B cell (primary cell): ENCODE results near the gene COL19A1. TPM values are rescaled to one million over a fixed set of nuclear protein-coding genes. Genes with fewer than 3 reads are reported as not detected.

Source experiments
- ATAC-seq: fragments of 200-7000 bp; cut with Tn5 transposase; one replicate; pipeline ENCODE4 v1.10.0; 2021; ENCODE audit warnings: low read depth, mild to moderate bottlenecking, moderate number of reproducible peaks, moderate library complexity
- CTCF ChIA-PET: fragments of 350-600 bp; sonication (Branson Sonifier 250); formaldehyde crosslinking; loops from one replicate; lab custom pipeline; 2021; ENCODE audit warnings: antibody characterized with exemption, inconsistent platforms; lab: Charles Lee
- POLR2A ChIA-PET: fragments of 350-600 bp; sonication (Branson Sonifier 250); formaldehyde crosslinking; loops from one replicate; lab custom pipeline; 2021; ENCODE audit warnings: antibody characterized with exemption; lab: Charles Lee
- DNase-seq: peaks from one replicate; pipeline ENCODE4 v3.0.0; 2013
- H2AFZ ChIP-seq: 2 replicates; pipeline ENCODE4 v1.6.1; 2012; ENCODE audit warnings: mild to moderate bottlenecking, low read depth, low read length; ENCODE audit not compliant: insufficient read depth, poor library complexity, severe bottlenecking
- H3K27ac ChIP-seq, 2 donors: 1 replicate in 1 of 2; 2 replicates in 1 of 2; pipeline ENCODE4 v1.5.1; 2012 to 2013; ENCODE audit warnings: low read length in 2 of 2, mild to moderate bottlenecking in 2 of 2, moderate library complexity in 1 of 2
- H3K27me3 ChIP-seq, 4 experiments: fragments of 200-600 bp in 1 of 4; sonication (generic) in 1 of 4; replicated peaks in 1 of 4; 1 replicate in 2 of 4; 2 replicates in 2 of 4; pipeline versions ENCODE4 v1.6.1 to v1.7.0; 2013 to 2016; ENCODE audit warnings: low read length in 3 of 4, mild to moderate bottlenecking in 2 of 4, mixed read lengths in 1 of 4, moderate library complexity in 1 of 4; ENCODE audit not compliant: insufficient read depth in 4 of 4, control insufficient read depth in 3 of 4; ENCODE audit errors: control extremely low read depth in 1 of 4
- H3K36me3 ChIP-seq, 2 experiments: replicated peaks in 1 of 2; 1 replicate in 1 of 2; 2 replicates in 1 of 2; pipeline versions ENCODE4 v1.6.1 to v1.7.1; 2013; ENCODE audit warnings: low read length in 1 of 2; ENCODE audit not compliant: insufficient read depth in 2 of 2, control insufficient read depth in 1 of 2; ENCODE audit errors: control extremely low read depth in 1 of 2, extremely low read depth in 1 of 2
- H3K4me1 ChIP-seq, 2 donors: fragments of 200-600 bp in 1 of 2; sonication (generic) in 1 of 2; 1 replicate in 1 of 2; 2 replicates in 1 of 2; pipeline versions ENCODE4 v1.5.1 to v1.6.1; 2013 to 2017; ENCODE audit warnings: low read length in 2 of 2; ENCODE audit not compliant: control insufficient read depth in 2 of 2, insufficient read depth in 2 of 2
- H3K4me2 ChIP-seq: replicated peaks from 2 replicates; pipeline ENCODE3; 2012; ENCODE audit warnings: mild to moderate bottlenecking, low read depth, low read length; ENCODE audit not compliant: poor library complexity, severe bottlenecking
- H3K4me3 ChIP-seq, 5 experiments: fragments of 200-600 bp in 1 of 5; sonication (generic) in 1 of 5; 1 replicate in 3 of 5; 2 replicates in 2 of 5; pipeline versions ENCODE4 v1.5.1 to v1.7.0; 2011 to 2016; ENCODE audit warnings: low read length in 4 of 5, mild to moderate bottlenecking in 4 of 5, low read depth in 2 of 5, control low read depth in 1 of 5, moderate library complexity in 1 of 5; ENCODE audit not compliant: insufficient read depth in 1 of 5; ENCODE audit errors: control extremely low read depth in 1 of 5, extremely low read depth in 1 of 5
- H3K79me2 ChIP-seq: fragments of 200-600 bp; sonication (generic); one replicate; pipeline ENCODE4 v1.6.0; 2016; ENCODE audit warnings: low read length; ENCODE audit not compliant: control insufficient read depth, insufficient read depth
- H3K9ac ChIP-seq: fragments of 200-600 bp; sonication (generic); 2 replicates; pipeline ENCODE4 v1.6.1; 2017; ENCODE audit warnings: mild to moderate bottlenecking, low read length, moderate library complexity
- H3K9me3 ChIP-seq, 3 donors: one replicate each; pipeline versions ENCODE4 v1.6.1 to v1.7.1; 2013; ENCODE audit warnings: low read length in 2 of 3; ENCODE audit not compliant: control insufficient read depth in 2 of 3, insufficient read depth in 1 of 3; ENCODE audit errors: control extremely low read depth in 1 of 3
- H4K20me1 ChIP-seq: 2 replicates; pipeline ENCODE4 v1.6.0; 2012; ENCODE audit warnings: mild to moderate bottlenecking, low read length; ENCODE audit not compliant: insufficient read depth, control insufficient read depth, poor library complexity, severe bottlenecking
- H3K27ac Mint-ChIP-seq: one replicate; pipeline ENCODE4 v1.8.0; 2021; ENCODE audit warnings: mixed read lengths
- H3K27me3 Mint-ChIP-seq: one replicate; pipeline ENCODE4 v1.8.0; 2021; ENCODE audit warnings: mixed read lengths
- H3K4me1 Mint-ChIP-seq: one replicate; pipeline ENCODE4 v1.8.0; 2021; ENCODE audit warnings: mixed read lengths
- H3K4me3 Mint-ChIP-seq: one replicate; pipeline ENCODE4 v1.8.0; 2021; ENCODE audit warnings: mixed read lengths
- H3K9me3 Mint-ChIP-seq: one replicate; pipeline ENCODE4 v1.8.0; 2022; ENCODE audit warnings: mixed read lengths; ENCODE audit not compliant: insufficient read depth
- CTCF ChIP-seq: fragments of 200-600 bp; IDR thresholded peaks from one replicate; pipeline ENCODE4 v1.8.0; 2022; ENCODE audit warnings: antibody characterized with exemption, mild to moderate bottlenecking
- EZH2 ChIP-seq: IDR thresholded peaks from 2 replicates; pipeline ENCODE4 v1.6.1; 2012; ENCODE audit warnings: borderline replicate concordance, low read depth, mild to moderate bottlenecking, moderate library complexity, low read length; ENCODE audit not compliant: insufficient read depth, poor library complexity, severe bottlenecking
- WGBS: methylation state at CpG from one replicate; pipeline ENCODE4 v1.1.5; 2013; ENCODE audit warnings: missing lambda C conversion rate; ENCODE audit not compliant: insufficient coverage; 5-methylcytosine and 5-hydroxymethylcytosine counted together
- intact Hi-C: fragments of 100-400 bp; cut with micrococcal nuclease; formaldehyde crosslinking; loops from one replicate; pipeline ENCODE4 v1.10.0; 2022
- polyA plus RNA-seq: library from polyadenylated mRNA; depleted of rRNA; stranded (reverse); fragments of >200 nt; gene quantifications from 2 replicates; pipeline ENCODE4 v1.2.3, GENCODE V29; 2012
- total RNA-seq, 2 donors: library from RNA; stranded (reverse); fragments of 120-200 nt in 1 of 2; gene quantifications; 1 replicate in 1 of 2; 2 replicates in 1 of 2; pipeline versions ENCODE4 v1.2.3 to v1.2.4, GENCODE V29; 2013 to 2022

The COL19A1 gene
- total and polyA plus RNA-seq, 2 donors (not counting 1 experiment from before 2014, with no cell fraction given), result 14.6 to 61.4 TPM

- no peak overlapping the region for H3K27ac Mint-ChIP-seq
- intact Hi-C loops, result no loop called here
- TF ChIP-seq CTCF (no peak), EZH2 (no peak)
- Histone ChIP-seq H2AFZ (no peak overlapping the region), H3K9ac (no peak overlapping the region), H3K36me3 (peaks cover 9 to 53% of the 10 kb centered on the region in 2 experiments), H3K4me1 (no peaks in the 10 kb centered on the region), H3K27me3 (no peaks in the 10 kb centered on the region), H3K4me3 (no peak overlapping the region), H3K79me2 (no peaks in the 10 kb centered on the region), H3K27ac (no peak overlapping the region), H4K20me1 (no peaks in the 10 kb centered on the region), H3K4me2 (no peak overlapping the region), H3K9me3 (no peaks in the 10 kb centered on the region)
- CTCF ChIA-PET, result interaction anchor here (1.2 kb wide), 1 partner anchor 11 kb away, joined by 3 read pairs; no protein-coding TSS in a partner anchor
- H3K4me1 Mint-ChIP-seq, result no peaks in the 10 kb centered on the region
- WGBS, result 100% methylated on average over 1 of the region's 3 CpGs
- H3K27me3 Mint-ChIP-seq, result no peaks in the 10 kb centered on the region
- POLR2A ChIA-PET, result no interaction called here
- no peak overlapping the region for H3K4me3 Mint-ChIP-seq
- DNase-seq (no peak), ATAC-seq (no peak)
- no peaks in the 10 kb centered on the region for H3K9me3 Mint-ChIP-seq
These were observed 310.6 kb downstream of the COL19A1 start for GRCh38 chr6:70176842-70177550.

- DNase-seq (no peak), ATAC-seq (no peak)
- Histone ChIP-seq H3K4me2 (no peak overlapping the region), H3K9ac (no peak overlapping the region), H3K27ac (no peak overlapping the region), H3K9me3 (no peaks in the 10 kb centered on the region), H3K27me3 (no peaks in the 10 kb centered on the region), H3K79me2 (no peaks in the 10 kb centered on the region), H4K20me1 (no peaks in the 10 kb centered on the region), H2AFZ (no peak overlapping the region), H3K4me3 (no peak overlapping the region), H3K4me1 (no peaks in the 10 kb centered on the region), H3K36me3 (peaks cover 12 to 65% of the 10 kb centered on the region in 2 experiments)
- TF ChIP-seq CTCF (no peak), EZH2 (no peak)
- 100% methylated on average over 1 of the region's 2 CpGs for WGBS
- ChIA-PET POLR2A (no interaction called here), CTCF (no interaction called here)
- Mint-ChIP-seq H3K9me3 (no peaks in the 10 kb centered on the region), H3K4me1 (no peaks in the 10 kb centered on the region), H3K27ac (no peak overlapping the region), H3K4me3 (no peak overlapping the region), H3K27me3 (no peaks in the 10 kb centered on the region)
- intact Hi-C loops, result no loop called here
These were observed 314.0 kb downstream of the COL19A1 start for GRCh38 chr6:70180183-70180900.
